ENCODE data around the gene RNPC3. TPM values are rescaled to one million over a fixed set of nuclear protein-coding genes. Genes with fewer than 3 reads are reported as not detected.

RNPC3 gene
- total RNA-seq, 4 donors from 2014 or later: 52.7 to 71.1 (median 59.7) TPM

DNA sequence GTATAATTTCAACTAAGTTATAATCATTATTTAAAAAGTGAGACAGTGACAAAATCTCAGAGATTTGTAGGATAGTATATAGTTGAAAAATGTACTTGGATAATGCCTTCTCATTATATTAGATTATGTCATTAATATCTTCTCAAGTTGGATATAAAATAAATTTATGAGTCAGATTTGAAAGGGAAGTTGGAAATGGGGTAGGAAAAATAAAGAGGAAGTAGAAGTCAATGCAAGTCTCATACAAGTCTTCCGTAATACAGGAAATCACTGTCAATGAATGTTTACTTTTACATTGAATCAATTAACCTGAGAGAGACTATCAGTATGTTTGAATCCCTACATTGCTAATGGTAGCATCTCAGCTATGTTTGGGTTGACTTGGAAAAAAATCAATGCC is 16.2 kb upstream of the RNPC3 start:
- TF ChIP-seq, protein P1, sequence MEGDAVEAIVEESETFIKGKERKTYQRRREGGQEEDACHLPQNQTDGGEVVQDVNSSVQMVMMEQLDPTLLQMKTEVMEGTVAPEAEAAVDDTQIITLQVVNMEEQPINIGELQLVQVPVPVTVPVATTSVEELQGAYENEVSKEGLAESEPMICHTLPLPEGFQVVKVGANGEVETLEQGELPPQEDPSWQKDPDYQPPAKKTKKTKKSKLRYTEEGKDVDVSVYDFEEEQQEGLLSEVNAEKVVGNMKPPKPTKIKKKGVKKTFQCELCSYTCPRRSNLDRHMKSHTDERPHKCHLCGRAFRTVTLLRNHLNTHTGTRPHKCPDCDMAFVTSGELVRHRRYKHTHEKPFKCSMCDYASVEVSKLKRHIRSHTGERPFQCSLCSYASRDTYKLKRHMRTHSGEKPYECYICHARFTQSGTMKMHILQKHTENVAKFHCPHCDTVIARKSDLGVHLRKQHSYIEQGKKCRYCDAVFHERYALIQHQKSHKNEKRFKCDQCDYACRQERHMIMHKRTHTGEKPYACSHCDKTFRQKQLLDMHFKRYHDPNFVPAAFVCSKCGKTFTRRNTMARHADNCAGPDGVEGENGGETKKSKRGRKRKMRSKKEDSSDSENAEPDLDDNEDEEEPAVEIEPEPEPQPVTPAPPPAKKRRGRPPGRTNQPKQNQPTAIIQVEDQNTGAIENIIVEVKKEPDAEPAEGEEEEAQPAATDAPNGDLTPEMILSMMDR (IDR thresholded peaks at IDR 0.05; ENCODE audit: low read depth): no peak

- TF ChIP-seq, protein P1 (IDR thresholded peaks at IDR 0.05; ENCODE audit: low read depth): no peak
Measured at GRCh38 chr1:103513711-103514110, 11.8 kb upstream of the RNPC3 start.

DNA sequence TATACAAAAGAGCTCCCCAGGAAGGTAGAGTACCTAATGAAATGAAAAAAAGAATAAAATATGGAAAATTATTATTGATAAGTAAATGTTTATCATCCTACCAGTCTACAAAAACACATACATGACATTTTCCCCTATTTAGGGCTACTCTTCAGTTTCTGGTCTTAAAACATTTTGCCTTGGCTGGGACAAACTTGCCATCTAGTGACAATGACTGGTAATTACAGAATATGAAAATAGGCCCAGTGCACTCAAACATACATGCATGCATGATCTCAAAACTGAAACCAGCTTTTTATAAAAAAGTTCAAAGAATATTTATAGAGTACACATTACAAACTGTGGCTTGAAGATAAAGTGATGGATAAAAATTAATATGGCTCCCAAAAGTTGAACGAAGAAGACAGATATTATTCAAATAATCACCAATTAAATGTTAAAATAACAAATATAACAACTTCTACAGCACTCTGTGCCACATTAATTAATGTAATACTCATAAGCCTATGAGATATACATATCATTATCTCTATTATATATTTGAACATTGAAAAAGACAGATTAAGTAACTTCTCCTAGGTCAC is 10.5 kb upstream of the RNPC3 start:
- TF ChIP-seq, protein P1 (IDR thresholded peaks at IDR 0.05; ENCODE audit: low read depth): no peak

DNA sequence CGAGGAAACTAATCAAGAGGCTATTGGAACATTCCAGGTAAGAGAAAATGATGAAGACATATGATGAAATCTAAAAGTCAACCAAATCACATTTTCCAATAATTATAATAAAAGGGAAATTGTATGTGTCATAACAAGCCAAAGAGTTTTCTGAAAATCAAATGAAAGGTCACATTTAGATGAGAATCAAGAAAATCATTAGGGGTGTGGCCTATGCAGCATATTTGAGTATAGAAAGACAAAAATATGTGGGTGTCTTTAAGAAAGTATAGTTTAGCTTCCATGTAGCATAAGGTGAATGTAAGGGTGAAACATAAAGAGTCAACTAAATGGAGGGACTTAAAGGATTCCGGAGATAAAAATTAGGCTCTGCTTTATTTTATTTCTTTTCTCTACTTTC is 9.2 kb upstream of the RNPC3 start:
- TF ChIP-seq, protein P1 (IDR thresholded peaks at IDR 0.05; ENCODE audit: low read depth): no peak

DNA sequence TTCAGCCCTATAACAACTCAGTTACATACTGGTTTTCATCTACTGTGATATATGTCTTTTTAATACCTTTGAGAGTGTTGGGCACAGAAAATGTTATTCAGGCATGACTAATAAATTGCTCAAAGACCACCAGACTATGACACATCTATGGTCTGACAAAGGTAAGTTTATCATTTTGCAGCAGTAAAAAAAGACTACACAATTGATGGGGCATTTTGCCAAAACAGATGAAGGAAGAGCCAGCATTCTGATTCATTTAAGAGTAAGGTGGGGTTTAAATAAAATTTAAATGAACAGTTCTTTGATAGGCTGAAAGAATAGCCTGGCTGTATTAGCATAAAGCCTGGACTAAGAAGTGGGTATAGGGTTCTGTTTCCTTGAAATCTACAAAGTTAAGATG is 8.8 kb upstream of the RNPC3 start:
- TF ChIP-seq, protein P1 (IDR thresholded peaks at IDR 0.05; ENCODE audit: low read depth): no peak

DNA sequence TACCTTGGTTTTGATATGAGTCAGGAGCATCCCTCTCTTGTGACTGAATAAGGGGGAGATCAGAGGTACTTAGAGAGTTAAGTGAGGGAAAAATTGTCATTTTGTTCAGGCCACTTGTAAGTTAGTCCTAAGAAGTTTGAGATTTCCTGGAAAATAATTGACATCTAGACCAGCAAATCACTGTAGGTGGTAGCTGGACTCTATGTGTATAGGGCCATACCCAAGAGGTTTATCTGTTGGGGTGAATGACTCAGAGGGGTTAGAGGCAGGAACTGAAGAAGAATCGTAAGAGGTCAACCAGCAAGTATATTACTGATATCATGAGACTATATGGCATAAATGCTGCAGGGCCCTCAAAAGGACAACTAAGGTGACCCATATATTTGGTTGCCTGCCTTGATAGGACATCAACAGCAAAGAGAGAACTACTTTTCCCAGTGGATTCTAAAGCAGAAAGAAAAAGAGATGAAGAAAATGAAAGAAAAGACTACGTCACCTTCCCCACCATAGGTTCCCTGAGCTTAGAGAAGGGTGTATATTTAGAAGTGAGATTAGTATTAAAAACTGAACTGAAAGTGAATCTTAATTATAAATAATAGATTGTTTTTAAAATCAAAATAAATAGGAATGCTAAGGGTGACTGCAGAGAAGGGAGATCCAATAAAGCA is 8.0 kb upstream of the RNPC3 start:
- TF ChIP-seq, protein P1 (IDR thresholded peaks at IDR 0.05; ENCODE audit: low read depth): no peak

DNA sequence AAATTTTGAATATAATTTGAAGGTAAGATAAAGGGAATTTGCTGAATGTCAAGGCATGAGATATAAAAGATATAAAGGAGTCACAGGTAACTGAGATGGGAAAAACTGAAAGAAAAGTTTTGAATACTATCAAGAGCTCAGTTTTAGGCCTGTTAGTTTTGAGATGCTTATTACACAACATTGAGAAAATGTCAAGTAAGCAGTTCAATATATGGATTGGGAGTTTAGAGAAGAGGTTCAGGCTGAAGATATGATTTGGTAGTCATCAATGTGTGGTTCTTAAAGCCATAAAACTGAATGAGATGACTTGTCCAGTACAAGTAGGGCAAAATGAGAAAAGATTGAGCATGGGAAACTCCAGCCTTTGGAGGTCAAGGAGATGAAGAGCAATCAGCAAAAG is 4.7 kb upstream of the RNPC3 start:
- TF ChIP-seq, protein P1 (IDR thresholded peaks at IDR 0.05; ENCODE audit: low read depth): no peak
